ENCODE data around the gene DEPDC1B.
"Not testable (repeated sequence)": the region's sequence is repeated elsewhere in the genome, so short reads cannot be mapped to it uniquely, and the experiment has no call there.

DEPDC1B gene

DNA sequence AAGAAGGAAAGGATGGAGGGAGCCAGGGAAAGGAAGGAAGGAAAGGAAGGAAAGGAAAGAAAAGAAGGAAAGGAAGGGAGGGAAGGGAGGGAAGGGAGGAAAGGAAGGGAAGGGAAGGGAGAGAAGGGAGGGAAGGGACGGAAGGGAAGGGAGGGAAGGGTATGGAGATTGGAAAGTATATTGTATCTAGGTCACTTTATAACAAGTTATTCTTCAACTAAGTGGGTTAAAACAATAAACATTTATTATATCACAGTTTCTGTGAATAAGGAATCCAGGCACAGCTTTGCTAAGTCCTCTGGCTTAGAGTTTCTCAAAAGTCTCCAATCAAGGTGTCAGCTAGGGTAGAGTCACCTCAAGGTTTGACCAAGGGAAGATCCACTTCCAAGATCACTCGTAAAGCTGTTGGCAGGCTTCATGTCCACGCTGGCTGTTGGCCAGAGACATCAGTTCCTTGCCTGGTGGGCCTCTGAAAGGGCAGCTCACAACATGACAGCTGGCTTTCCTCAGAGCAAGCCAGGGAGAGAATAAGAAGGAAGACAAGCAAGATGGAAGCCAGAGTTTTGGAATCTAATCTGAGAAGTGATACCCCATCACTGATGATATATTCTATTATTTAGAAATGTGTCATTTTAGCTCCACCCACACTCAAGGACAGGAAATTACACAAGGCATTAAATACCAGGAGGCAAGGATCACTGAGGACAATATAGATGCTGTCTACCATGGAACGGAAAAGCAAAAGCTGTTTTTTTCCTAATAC is 105.1 kb downstream of the DEPDC1B start:
- Histone ChIP-seq H3K4me3 (ENCODE audit: low read length in 2 of 2) (peak overlapping the region in 1 of 2 donors; percentile 28), H3K9me3 (ENCODE audit: control insufficient read depth in 2 of 2, low read length in 2 of 2) (no peaks in the 10 kb centered on the region), H3K27ac (ENCODE audit: low read depth in 2 of 2, low read length in 2 of 2) (no peak overlapping the region), H3K9ac (ENCODE audit: low read depth in 1 of 2, low read length in 2 of 2) (no peak overlapping the region), H3K27me3 (ENCODE audit: control insufficient read depth in 2 of 2, insufficient read depth in 2 of 2, low read length in 2 of 2) (no peaks in the 10 kb centered on the region), H3K4me1 (ENCODE audit: control insufficient read depth in 2 of 2, insufficient read depth in 2 of 2, low read length in 2 of 2) (peaks cover 0 to 2% of the 10 kb centered on the region in 2 donors), H3K36me3 (ENCODE audit: control insufficient read depth in 2 of 2, insufficient read depth in 2 of 2, low read length in 2 of 2) (no peaks in the 10 kb centered on the region)

GRCh38 chr5:60590172-60590571 is 109.8 kb downstream of the DEPDC1B start:
- Histone ChIP-seq H3K27ac (ENCODE audit: low read depth in 2 of 2, low read length in 2 of 2) (no peak overlapping the region), H3K27me3 (ENCODE audit: control insufficient read depth in 2 of 2, insufficient read depth in 2 of 2, low read length in 2 of 2) (no peaks in the 10 kb centered on the region), H3K4me3 (ENCODE audit: low read length in 2 of 2) (no peak overlapping the region), H3K9me3 (ENCODE audit: control insufficient read depth in 2 of 2, low read length in 2 of 2) (no peaks in the 10 kb centered on the region), H3K9ac (ENCODE audit: low read depth in 1 of 2, low read length in 2 of 2) (no peak overlapping the region), H3K4me1 (ENCODE audit: control insufficient read depth in 2 of 2, insufficient read depth in 2 of 2, low read length in 2 of 2) (peaks cover 0 to 2% of the 10 kb centered on the region in 2 donors), H3K36me3 (ENCODE audit: control insufficient read depth in 2 of 2, insufficient read depth in 2 of 2, low read length in 2 of 2) (no peaks in the 10 kb centered on the region)

- H3K4me1 ChIP-seq (ENCODE audit: control insufficient read depth in 2 of 2, insufficient read depth in 2 of 2, low read length in 2 of 2); H3K9me3 ChIP-seq (ENCODE audit: control insufficient read depth in 2 of 2, low read length in 2 of 2); H3K27ac ChIP-seq (ENCODE audit: low read depth in 2 of 2, low read length in 2 of 2); H3K4me3 ChIP-seq (ENCODE audit: low read length in 2 of 2); H3K36me3 ChIP-seq (ENCODE audit: control insufficient read depth in 2 of 2, insufficient read depth in 2 of 2, low read length in 2 of 2); H3K9ac ChIP-seq (ENCODE audit: low read depth in 1 of 2, low read length in 2 of 2); H3K27me3 ChIP-seq (ENCODE audit: control insufficient read depth in 2 of 2, insufficient read depth in 2 of 2, low read length in 2 of 2): not testable (repeated sequence)
Observed at GRCh38 chr5:60587312-60587711, 112.7 kb downstream of the DEPDC1B start.

- Histone ChIP-seq H3K4me3 (ENCODE audit: low read length in 2 of 2) (no peak overlapping the region), H3K36me3 (ENCODE audit: control insufficient read depth in 2 of 2, insufficient read depth in 2 of 2, low read length in 2 of 2) (no peaks in the 10 kb centered on the region), H3K27me3 (ENCODE audit: control insufficient read depth in 2 of 2, insufficient read depth in 2 of 2, low read length in 2 of 2) (no peaks in the 10 kb centered on the region), H3K9me3 (ENCODE audit: control insufficient read depth in 2 of 2, low read length in 2 of 2) (no peaks in the 10 kb centered on the region), H3K9ac (ENCODE audit: low read depth in 1 of 2, low read length in 2 of 2) (no peak overlapping the region), H3K4me1 (ENCODE audit: control insufficient read depth in 2 of 2, insufficient read depth in 2 of 2, low read length in 2 of 2) (no peaks in the 10 kb centered on the region), H3K27ac (ENCODE audit: low read depth in 2 of 2, low read length in 2 of 2) (no peak overlapping the region)
Observed at GRCh38 chr5:60586307-60586901, 113.6 kb downstream of the DEPDC1B start.

GRCh38 chr5:60585618-60586017 is 114.3 kb downstream of the DEPDC1B start:
- Histone ChIP-seq H3K9me3 (ENCODE audit: control insufficient read depth in 2 of 2, low read length in 2 of 2) (no peaks in the 10 kb centered on the region), H3K4me3 (ENCODE audit: low read length in 2 of 2) (no peak overlapping the region), H3K4me1 (ENCODE audit: control insufficient read depth in 2 of 2, insufficient read depth in 2 of 2, low read length in 2 of 2) (no peaks in the 10 kb centered on the region), H3K27ac (ENCODE audit: low read depth in 2 of 2, low read length in 2 of 2) (no peak overlapping the region), H3K36me3 (ENCODE audit: control insufficient read depth in 2 of 2, insufficient read depth in 2 of 2, low read length in 2 of 2) (no peaks in the 10 kb centered on the region), H3K9ac (ENCODE audit: low read depth in 1 of 2, low read length in 2 of 2) (no peak overlapping the region), H3K27me3 (ENCODE audit: control insufficient read depth in 2 of 2, insufficient read depth in 2 of 2, low read length in 2 of 2) (no peaks in the 10 kb centered on the region)

- no peaks in the 10 kb centered on the region for H3K27me3 ChIP-seq (ENCODE audit: control insufficient read depth in 2 of 2, insufficient read depth in 2 of 2, low read length in 2 of 2)
- no peaks in the 10 kb centered on the region for H3K4me1 ChIP-seq (ENCODE audit: control insufficient read depth in 2 of 2, insufficient read depth in 2 of 2, low read length in 2 of 2)
- no peak overlapping the region for H3K4me3 ChIP-seq (ENCODE audit: low read length in 2 of 2)
Observed at GRCh38 chr5:60584304-60584703, 115.7 kb downstream of the DEPDC1B start.

GRCh38 chr5:60583616-60584015 is 116.3 kb downstream of the DEPDC1B start:
- H3K4me3 ChIP-seq (ENCODE audit: low read length in 2 of 2) = no peak overlapping the region
- no peaks in the 10 kb centered on the region for H3K36me3 ChIP-seq (ENCODE audit: control insufficient read depth in 2 of 2, insufficient read depth in 2 of 2, low read length in 2 of 2)
- no peaks in the 10 kb centered on the region for H3K27me3 ChIP-seq (ENCODE audit: control insufficient read depth in 2 of 2, insufficient read depth in 2 of 2, low read length in 2 of 2)
- H3K27ac ChIP-seq (ENCODE audit: low read depth in 2 of 2, low read length in 2 of 2) = no peak overlapping the region
- no peaks in the 10 kb centered on the region for H3K4me1 ChIP-seq (ENCODE audit: control insufficient read depth in 2 of 2, insufficient read depth in 2 of 2, low read length in 2 of 2)
- no peak overlapping the region for H3K9ac ChIP-seq (ENCODE audit: low read depth in 1 of 2, low read length in 2 of 2)
- H3K9me3 ChIP-seq (ENCODE audit: control insufficient read depth in 2 of 2, low read length in 2 of 2) = no peaks in the 10 kb centered on the region

More at GRCh38 chr5:60584304-60584703, 115.7 kb downstream of the DEPDC1B start:
- Histone ChIP-seq H3K9ac (ENCODE audit: low read depth in 1 of 2, low read length in 2 of 2) (no peak overlapping the region), H3K27ac (ENCODE audit: low read depth in 2 of 2, low read length in 2 of 2) (no peak overlapping the region), H3K36me3 (ENCODE audit: control insufficient read depth in 2 of 2, insufficient read depth in 2 of 2, low read length in 2 of 2) (no peaks in the 10 kb centered on the region), H3K9me3 (ENCODE audit: control insufficient read depth in 2 of 2, low read length in 2 of 2) (no peaks in the 10 kb centered on the region)

GRCh38 chr5:60578315-60578714 is 121.7 kb downstream of the DEPDC1B start:
- Histone ChIP-seq H3K27ac (ENCODE audit: low read depth in 2 of 2, low read length in 2 of 2) (no peak overlapping the region), H3K4me1 (ENCODE audit: control insufficient read depth in 2 of 2, insufficient read depth in 2 of 2, low read length in 2 of 2) (no peaks in the 10 kb centered on the region), H3K4me3 (ENCODE audit: low read length in 2 of 2) (no peak overlapping the region), H3K9me3 (ENCODE audit: control insufficient read depth in 2 of 2, low read length in 2 of 2) (no peaks in the 10 kb centered on the region), H3K36me3 (ENCODE audit: control insufficient read depth in 2 of 2, insufficient read depth in 2 of 2, low read length in 2 of 2) (no peaks in the 10 kb centered on the region), H3K9ac (ENCODE audit: low read depth in 1 of 2, low read length in 2 of 2) (no peak overlapping the region), H3K27me3 (ENCODE audit: control insufficient read depth in 2 of 2, insufficient read depth in 2 of 2, low read length in 2 of 2) (no peaks in the 10 kb centered on the region)

GRCh38 chr5:60577116-60577515 is 122.8 kb downstream of the DEPDC1B start:
- H3K27ac ChIP-seq (ENCODE audit: low read depth in 2 of 2, low read length in 2 of 2) = no peak overlapping the region
- no peaks in the 10 kb centered on the region for H3K27me3 ChIP-seq (ENCODE audit: control insufficient read depth in 2 of 2, insufficient read depth in 2 of 2, low read length in 2 of 2)
- H3K4me1 ChIP-seq (ENCODE audit: control insufficient read depth in 2 of 2, insufficient read depth in 2 of 2, low read length in 2 of 2) = no peaks in the 10 kb centered on the region
- no peak overlapping the region for H3K9ac ChIP-seq (ENCODE audit: low read depth in 1 of 2, low read length in 2 of 2)
- H3K9me3 ChIP-seq (ENCODE audit: control insufficient read depth in 2 of 2, low read length in 2 of 2) = no peaks in the 10 kb centered on the region
- H3K36me3 ChIP-seq (ENCODE audit: control insufficient read depth in 2 of 2, insufficient read depth in 2 of 2, low read length in 2 of 2) = no peaks in the 10 kb centered on the region
- H3K4me3 ChIP-seq (ENCODE audit: low read length in 2 of 2) = no peak overlapping the region

DNA sequence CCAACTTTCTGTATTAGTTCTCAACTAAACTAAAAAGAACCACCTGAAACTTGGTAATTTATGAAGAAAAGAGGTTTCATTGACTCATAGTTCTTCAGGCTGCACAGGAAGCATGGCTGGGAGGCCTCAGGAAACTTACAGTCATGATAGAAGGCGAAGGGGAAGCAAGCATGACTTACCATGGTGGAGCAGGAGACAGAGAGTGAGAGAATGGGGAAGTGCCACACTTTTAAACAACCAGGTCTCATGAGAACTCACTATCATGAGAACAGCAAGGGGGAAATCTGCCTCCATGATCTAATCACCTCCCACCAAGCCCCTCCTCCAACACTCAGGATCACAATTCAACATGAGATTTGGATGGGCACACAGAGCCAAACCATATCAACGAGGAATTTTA is 123.5 kb downstream of the DEPDC1B start:
- Histone ChIP-seq H3K9me3 (ENCODE audit: control insufficient read depth in 2 of 2, low read length in 2 of 2) (no peaks in the 10 kb centered on the region), H3K27ac (ENCODE audit: low read depth in 2 of 2, low read length in 2 of 2) (no peak overlapping the region), H3K9ac (ENCODE audit: low read depth in 1 of 2, low read length in 2 of 2) (no peak overlapping the region), H3K4me3 (ENCODE audit: low read length in 2 of 2) (no peak overlapping the region), H3K27me3 (ENCODE audit: control insufficient read depth in 2 of 2, insufficient read depth in 2 of 2, low read length in 2 of 2) (no peaks in the 10 kb centered on the region), H3K36me3 (ENCODE audit: control insufficient read depth in 2 of 2, insufficient read depth in 2 of 2, low read length in 2 of 2) (no peaks in the 10 kb centered on the region), H3K4me1 (ENCODE audit: control insufficient read depth in 2 of 2, insufficient read depth in 2 of 2, low read length in 2 of 2) (no peaks in the 10 kb centered on the region)

Data from mucosa of rectum (tissue), 2 donors.